Stomach (tissue), 9 donors: ENCODE data around the gene ABR. TPM values are rescaled to one million over a fixed set of nuclear protein-coding genes. Genes with fewer than 3 reads are reported as not detected.
"Not testable (repeated sequence)": the region's sequence is repeated elsewhere in the genome, so short reads cannot be mapped to it uniquely, and the experiment has no call there.

Experiments used
- DNase-seq, 2 donors: peaks; one replicate each; pipeline versions ENCODE4 v3.0.0 to v3.0.0-alpha.2; 2013 to 2019
- H3K27ac ChIP-seq, 5 donors: fragments of 200-600 bp in 4 of 5; sonication (generic) in 4 of 5; one replicate each; pipeline ENCODE4 v1.5.1; 2013 to 2019; ENCODE audit warnings: mild to moderate bottlenecking in 1 of 5, moderate library complexity in 1 of 5
- H3K27me3 ChIP-seq, 3 donors: fragments of 200-600 bp; sonication (generic); one replicate each; pipeline ENCODE4 v1.5.1; 2017 to 2019; ENCODE audit warnings: mixed run types in 1 of 3
- H3K36me3 ChIP-seq, 4 donors: fragments of 200-600 bp; sonication (generic); 1 replicate in 3 of 4; 2 replicates in 1 of 4; pipeline ENCODE4 v1.5.1; 2016 to 2019
- H3K4me1 ChIP-seq, 4 donors: fragments of 200-600 bp; sonication (generic); one replicate each; pipeline ENCODE4 v1.5.1; 2016 to 2019
- H3K4me3 ChIP-seq, 4 donors: fragments of 200-600 bp; sonication (generic) in 3 of 4; one replicate each; pipeline ENCODE4 v1.5.1; 2016 to 2019; ENCODE audit warnings: mild to moderate bottlenecking in 1 of 4
- H3K9me3 ChIP-seq, 4 donors: fragments of 200-600 bp; sonication (generic); one replicate each; pipeline ENCODE4 v1.5.1; 2016 to 2019
- EP300 ChIP-seq: sonication (generic); formaldehyde crosslinking; IDR thresholded peaks from one replicate; pipeline ENCODE4 v1.6.1; 2017; ENCODE audit warnings: antibody characterized with exemption
- POLR2A ChIP-seq, 4 donors: fragments of 450-650 bp; IDR thresholded peaks; one replicate each; pipeline ENCODE4 v1.6.1; 2016; ENCODE audit warnings: antibody characterized with exemption in 4 of 4, control low read depth in 2 of 4, mild to moderate bottlenecking in 1 of 4, moderate library complexity in 1 of 4
- POLR2AphosphoS5 ChIP-seq, 3 donors: sonication (generic); formaldehyde crosslinking; IDR thresholded peaks; one replicate each; pipeline ENCODE4 v1.6.1; 2016; ENCODE audit warnings: antibody characterized with exemption in 3 of 3
- WGBS, 5 donors: extraction: QIAGEN DNeasy Blood & Tissue Kit in 3 of 5; methylation state at CpG; one replicate each; pipeline versions ENCODE4 v1.1.5 to v1.1.7; 2013 to 2018; 5-methylcytosine and 5-hydroxymethylcytosine counted together
- intact Hi-C: fragments of 100-400 bp; cut with DNase I; formaldehyde crosslinking; loops from one replicate; pipeline ENCODE4 v1.15.1; 2023; ENCODE audit warnings: low total_unique reads
- polyA plus RNA-seq, 3 donors: library from polyadenylated mRNA; stranded (reverse); fragments of 200-250 nt; gene quantifications; one replicate each; pipeline ENCODE4 v1.2.3, GENCODE V29; 2013
- total RNA-seq, 5 donors: library from RNA; depleted of rRNA; stranded (reverse); fragments of >200 nt; gene quantifications; one replicate each; pipeline versions ENCODE4 v1.1.0 to v1.2.3, GENCODE V29; 2014 to 2016
- TF ChIP-seq, protein P1 (sequence below), 7 experiments: fragments of 450-650 bp in 4 of 7; fragments of 200-600 bp in 3 of 7; sonication (generic) in 3 of 7; IDR thresholded peaks; one replicate each; pipeline ENCODE4 v1.5.1; 2016 to 2019; ENCODE audit warnings: antibody characterized with exemption in 7 of 7, control low read depth in 2 of 7, mild to moderate bottlenecking in 1 of 7
- donor health status: healthy with polysubstance abuse.
- donor health status: Bipolar disorder and iron deficiency.
- donor health status: healthy.

Gene ABR
- total and polyA plus RNA-seq, 8 donors, result 28.3 to 1,523 (median 73.4) TPM

DNA sequence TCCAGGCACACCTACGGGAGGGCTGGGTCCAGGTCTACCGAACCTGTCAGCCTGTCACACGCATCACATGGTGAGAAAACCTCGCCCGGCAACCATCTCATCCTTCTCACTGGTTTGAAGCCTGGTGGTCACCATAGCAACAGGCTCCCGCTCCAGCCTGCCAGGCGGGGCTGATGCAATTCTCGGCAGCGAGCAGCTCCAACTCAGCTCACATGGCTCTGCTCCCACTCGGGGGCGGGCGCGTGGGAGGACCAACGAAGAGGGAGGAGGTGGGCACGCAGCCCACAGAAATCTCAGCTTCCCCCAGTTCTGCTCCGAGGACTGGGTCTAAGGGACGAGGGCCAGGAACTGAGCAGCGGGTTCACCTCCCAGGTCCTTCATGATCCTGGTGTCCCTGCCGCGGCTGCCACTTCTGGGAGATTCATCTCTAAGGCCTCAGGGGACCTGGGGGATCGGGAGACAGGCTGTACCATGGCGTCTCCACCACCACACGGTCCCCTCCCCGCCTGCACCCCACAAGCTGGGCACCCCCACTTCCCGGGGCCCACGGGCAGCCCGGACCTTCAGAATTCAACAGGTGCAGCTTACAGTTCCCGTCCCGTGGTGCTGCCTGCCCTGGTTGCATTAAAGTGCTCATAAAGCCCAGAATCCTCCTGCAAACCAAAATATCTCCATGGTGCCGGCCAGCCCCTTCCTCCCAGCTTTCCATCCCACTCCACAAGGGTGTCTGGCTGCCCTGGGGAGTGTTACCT, 25.8 kb downstream of the ABR start:
- no peaks in the 10 kb centered on the region for H3K9me3 ChIP-seq
- peaks cover 0 to 16% (median 4%) of the 10 kb centered on the region in 4 donors for H3K4me1 ChIP-seq

DNA sequence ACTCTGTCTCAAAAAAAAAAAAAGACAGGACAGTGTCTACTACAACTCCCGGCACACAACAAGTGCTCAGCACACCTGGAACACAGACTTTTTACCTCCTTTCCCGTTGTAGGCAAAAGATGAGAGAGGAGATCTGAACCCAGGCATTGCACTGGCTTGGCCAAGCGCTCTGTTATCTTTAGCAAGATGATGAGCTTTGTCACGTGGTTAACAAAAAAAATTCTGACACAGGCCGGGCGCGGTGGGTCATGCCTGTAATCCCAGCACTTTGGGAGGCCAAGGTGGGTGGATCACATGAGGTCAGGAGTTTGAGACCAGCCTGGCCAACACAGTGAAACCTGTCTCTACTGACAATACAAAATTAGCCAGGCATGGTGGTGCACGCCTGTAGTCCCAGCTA, 27.2 kb downstream of the ABR start:
- intact Hi-C loops, DNase-seq, H3K9me3 ChIP-seq, H3K27ac ChIP-seq, H3K27me3 ChIP-seq, H3K4me3 ChIP-seq: not testable (repeated sequence)
- Histone ChIP-seq H3K36me3 (peaks cover 4 to 23% (median 13%) of the 10 kb centered on the region in 4 donors), H3K4me1 (peaks cover 0 to 16% (median 8%) of the 10 kb centered on the region in 4 donors)
- WGBS, 5 donors, result 79 to 89% (median 88%) methylated on average over 8 of the region's 8 CpGs

More for the DNA sequence above, 25.8 kb downstream of the ABR start:
- WGBS, 5 donors, result 55 to 69% (median 63%) methylated on average over 22 to 30 of the region's 30 CpGs
- intact Hi-C loops, result no loop called here
- H3K4me3 ChIP-seq, result no peak overlapping the region
- no peak for TF ChIP-seq POLR2A (IDR thresholded peaks at IDR 0.05)
- TF ChIP-seq EP300, result no peak
- TF ChIP-seq POLR2AphosphoS5 (IDR thresholded peaks at IDR 0.05), result no peak
- TF ChIP-seq, protein P1, sequence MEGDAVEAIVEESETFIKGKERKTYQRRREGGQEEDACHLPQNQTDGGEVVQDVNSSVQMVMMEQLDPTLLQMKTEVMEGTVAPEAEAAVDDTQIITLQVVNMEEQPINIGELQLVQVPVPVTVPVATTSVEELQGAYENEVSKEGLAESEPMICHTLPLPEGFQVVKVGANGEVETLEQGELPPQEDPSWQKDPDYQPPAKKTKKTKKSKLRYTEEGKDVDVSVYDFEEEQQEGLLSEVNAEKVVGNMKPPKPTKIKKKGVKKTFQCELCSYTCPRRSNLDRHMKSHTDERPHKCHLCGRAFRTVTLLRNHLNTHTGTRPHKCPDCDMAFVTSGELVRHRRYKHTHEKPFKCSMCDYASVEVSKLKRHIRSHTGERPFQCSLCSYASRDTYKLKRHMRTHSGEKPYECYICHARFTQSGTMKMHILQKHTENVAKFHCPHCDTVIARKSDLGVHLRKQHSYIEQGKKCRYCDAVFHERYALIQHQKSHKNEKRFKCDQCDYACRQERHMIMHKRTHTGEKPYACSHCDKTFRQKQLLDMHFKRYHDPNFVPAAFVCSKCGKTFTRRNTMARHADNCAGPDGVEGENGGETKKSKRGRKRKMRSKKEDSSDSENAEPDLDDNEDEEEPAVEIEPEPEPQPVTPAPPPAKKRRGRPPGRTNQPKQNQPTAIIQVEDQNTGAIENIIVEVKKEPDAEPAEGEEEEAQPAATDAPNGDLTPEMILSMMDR (IDR thresholded peaks at IDR 0.05), result no peak
- no peak overlapping the region for H3K27ac ChIP-seq
- H3K27me3 ChIP-seq, result no peaks in the 10 kb centered on the region
- peaks cover 4 to 35% (median 23%) of the 10 kb centered on the region in 4 donors for H3K36me3 ChIP-seq
- peak in 1 of 2 donors; percentile 85 for DNase-seq

DNA sequence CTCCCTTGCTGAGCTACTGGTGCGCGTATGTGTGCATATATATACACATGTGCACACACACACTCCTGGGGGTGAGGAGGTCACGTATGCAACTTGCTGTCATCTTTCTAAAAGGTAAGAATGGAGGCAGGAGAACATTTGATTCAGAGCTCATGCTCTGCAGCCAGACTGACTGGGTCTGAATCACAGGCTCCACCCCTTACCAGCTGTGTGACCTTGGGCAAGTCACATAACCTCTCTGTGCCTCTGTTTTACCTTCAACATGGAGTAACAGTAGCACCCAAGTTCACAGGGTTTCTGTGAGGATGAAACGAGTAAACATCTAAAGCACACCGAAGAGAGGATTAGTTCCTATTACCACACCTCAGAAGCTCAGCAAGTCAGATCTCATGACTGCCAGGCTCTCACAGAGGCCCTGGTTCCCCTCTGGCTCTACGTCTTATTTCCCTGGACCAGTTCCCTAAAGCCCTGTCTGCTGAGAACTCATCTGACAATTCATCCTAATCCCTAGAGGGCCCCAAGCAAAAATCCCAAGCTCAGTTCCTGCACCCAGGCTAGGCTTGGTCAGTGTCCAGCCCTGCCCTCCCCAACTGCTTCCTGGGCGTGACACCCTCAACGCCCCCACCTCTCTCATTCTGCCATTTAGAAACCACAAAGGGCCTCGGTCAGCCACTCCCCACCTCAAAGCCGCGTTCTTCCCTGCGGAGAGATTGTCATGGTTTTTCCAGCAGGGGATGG, 28.7 kb downstream of the ABR start:
- Histone ChIP-seq H3K36me3 (peaks cover 4 to 20% (median 11%) of the 10 kb centered on the region in 4 donors), H3K4me1 (peaks cover 0 to 16% (median 10%) of the 10 kb centered on the region in 4 donors), H3K4me3 (no peak overlapping the region), H3K27me3 (no peaks in the 10 kb centered on the region), H3K9me3 (no peaks in the 10 kb centered on the region), H3K27ac (no peak overlapping the region)
- 57 to 68% (median 63%) methylated on average over 12 of the region's 12 CpGs for WGBS, 5 donors
- TF ChIP-seq, protein P1 (IDR thresholded peaks at IDR 0.05), result no peak
- TF ChIP-seq EP300, result no peak
- no peak for TF ChIP-seq POLR2A (IDR thresholded peaks at IDR 0.05)
- TF ChIP-seq POLR2AphosphoS5 (IDR thresholded peaks at IDR 0.05), result no peak
- no peak for DNase-seq
- intact Hi-C loops, result no loop called here

DNA sequence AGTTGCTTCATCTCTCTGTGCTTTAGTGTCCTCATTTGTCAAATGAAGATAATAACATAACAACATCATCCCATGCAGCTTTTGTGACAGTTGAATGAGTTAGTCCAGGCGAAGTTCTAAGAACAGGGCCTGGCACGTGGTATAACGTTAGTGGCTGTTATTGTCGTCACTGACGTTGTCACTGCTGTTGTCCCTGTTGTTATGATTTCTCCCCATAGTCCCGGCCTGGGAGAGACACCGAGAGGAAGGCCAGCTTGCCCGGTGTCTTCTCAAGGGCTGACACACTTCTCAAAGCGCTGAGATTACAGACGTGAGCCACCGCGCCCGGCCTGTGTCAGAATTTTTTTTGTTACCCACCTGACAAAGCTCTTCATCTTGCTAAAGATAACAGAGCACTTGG, 29.9 kb downstream of the ABR start:
- Histone ChIP-seq H3K36me3 (peaks cover 4 to 20% (median 11%) of the 10 kb centered on the region in 4 donors), H3K27ac (no peak overlapping the region), H3K9me3 (no peaks in the 10 kb centered on the region), H3K4me1 (peaks cover 0 to 16% (median 10%) of the 10 kb centered on the region in 4 donors), H3K27me3 (no peaks in the 10 kb centered on the region), H3K4me3 (no peak overlapping the region)
- WGBS, 5 donors, result 86 to 90% (median 86%) methylated on average over 13 of the region's 13 CpGs
- intact Hi-C loops, result no loop called here
- no peak for DNase-seq
- TF ChIP-seq EP300 (no peak), POLR2A (IDR thresholded peaks at IDR 0.05) (no peak), POLR2AphosphoS5 (IDR thresholded peaks at IDR 0.05) (no peak)
- TF ChIP-seq, protein P1 (IDR thresholded peaks at IDR 0.05), result no peak
